Measurements from ENCODE around the gene KCMF1. TPM values are rescaled to one million over a fixed set of nuclear protein-coding genes. Genes with fewer than 3 reads are reported as not detected.
A peak's percentile ranks its signal among the peaks of the same experiment; 100 is the strongest.
"Not testable (repeated sequence)": the region's sequence is repeated elsewhere in the genome, so short reads cannot be mapped to it uniquely, and the experiment has no call there.

Gene KCMF1
- total RNA-seq: 94.3 TPM
- long read RNA-seq, full-length matches to known transcripts: 100 of 118 reads
- long read RNA-seq, partial matches to known transcripts: 4 of 118 reads
- long read RNA-seq, other reads (novel, unspliced or antisense): 14 of 118 reads

GRCh38 chr2:84970868-84971509 is at the start of gene KCMF1:
KCMF1 (plus strand) TSS chr2:84971161; CDS start chr2:84971452, 291 bp downstream.
- ATAC-seq: peak; percentile 77
- intact Hi-C loops (cut with micrococcal nuclease): no loop called here
- peak; percentile 87 for DNase-seq

- ATAC-seq: no peak
- no peak for DNase-seq
- intact Hi-C loops (cut with micrococcal nuclease): no loop called here
These were observed 48.0 kb upstream of the KCMF1 start for GRCh38 chr2:84923009-84923408.

GRCh38 chr2:84924173-84925106 is 46.5 kb upstream of the KCMF1 start:
- intact Hi-C loops (cut with micrococcal nuclease): no loop called here
- ATAC-seq (peak; percentile 36), DNase-seq (no peak)

- ATAC-seq (no peak), DNase-seq (no peak)
- intact Hi-C loops (cut with micrococcal nuclease): no loop called here
These were observed 45.6 kb upstream of the KCMF1 start for GRCh38 chr2:84925336-84925723.

- DNase-seq (peak; percentile 98), ATAC-seq (peak; percentile 91)
- intact Hi-C loops (cut with micrococcal nuclease): no loop called here
These were observed 45.1 kb upstream of the KCMF1 start for GRCh38 chr2:84925724-84926376.

- DNase-seq (no peak), ATAC-seq (no peak)
- intact Hi-C loops (cut with micrococcal nuclease): no loop called here
These were observed 43.7 kb upstream of the KCMF1 start for GRCh38 chr2:84927275-84927627.

- intact Hi-C loops (cut with micrococcal nuclease): no loop called here
- no peak for DNase-seq
- no peak for ATAC-seq
These were observed 39.6 kb upstream of the KCMF1 start for GRCh38 chr2:84931384-84931821.

- ATAC-seq (no peak), DNase-seq (no peak)
- intact Hi-C loops (cut with micrococcal nuclease): no loop called here
These were observed 32.6 kb upstream of the KCMF1 start for GRCh38 chr2:84938194-84938879.

GRCh38 chr2:84939426-84940087 is 31.4 kb upstream of the KCMF1 start:
- no peak for DNase-seq
- ATAC-seq: no peak
- intact Hi-C loops (cut with micrococcal nuclease): no loop called here

GRCh38 chr2:84940088-84940470 is 30.9 kb upstream of the KCMF1 start:
- DNase-seq: no peak
- no peak for ATAC-seq
- intact Hi-C loops (cut with micrococcal nuclease): no loop called here

- intact Hi-C loops (cut with micrococcal nuclease): no loop called here
- DNase-seq: no peak
- no peak for ATAC-seq
These were observed 30.0 kb upstream of the KCMF1 start for GRCh38 chr2:84940831-84941412.

GRCh38 chr2:84942166-84942565 is 28.8 kb upstream of the KCMF1 start:
- DNase-seq (no peak), ATAC-seq (no peak)
- intact Hi-C loops (cut with micrococcal nuclease): no loop called here

- DNase-seq (no peak), ATAC-seq (no peak)
- intact Hi-C loops (cut with micrococcal nuclease): no loop called here
These were observed 28.0 kb upstream of the KCMF1 start for GRCh38 chr2:84942964-84943421.

- no peak for ATAC-seq
- intact Hi-C loops (cut with micrococcal nuclease): no loop called here
- no peak for DNase-seq
These were observed 26.6 kb upstream of the KCMF1 start for GRCh38 chr2:84944295-84944909.

GRCh38 chr2:84945838-84946203 is 25.1 kb upstream of the KCMF1 start:
- intact Hi-C loops (cut with micrococcal nuclease); ATAC-seq; DNase-seq: not testable (repeated sequence)

- intact Hi-C loops (cut with micrococcal nuclease): no loop called here
These were observed 24.6 kb upstream of the KCMF1 start for GRCh38 chr2:84946204-84947009.

GRCh38 chr2:84947010-84947593 is 23.9 kb upstream of the KCMF1 start:
- DNase-seq (no peak), ATAC-seq (no peak)
- intact Hi-C loops (cut with micrococcal nuclease): no loop called here

More at GRCh38 chr2:84946204-84947009, 24.6 kb upstream of the KCMF1 start:
- ATAC-seq (no peak), DNase-seq (no peak)
